Measurements from ENCODE around the gene LRRC45.

DNA sequence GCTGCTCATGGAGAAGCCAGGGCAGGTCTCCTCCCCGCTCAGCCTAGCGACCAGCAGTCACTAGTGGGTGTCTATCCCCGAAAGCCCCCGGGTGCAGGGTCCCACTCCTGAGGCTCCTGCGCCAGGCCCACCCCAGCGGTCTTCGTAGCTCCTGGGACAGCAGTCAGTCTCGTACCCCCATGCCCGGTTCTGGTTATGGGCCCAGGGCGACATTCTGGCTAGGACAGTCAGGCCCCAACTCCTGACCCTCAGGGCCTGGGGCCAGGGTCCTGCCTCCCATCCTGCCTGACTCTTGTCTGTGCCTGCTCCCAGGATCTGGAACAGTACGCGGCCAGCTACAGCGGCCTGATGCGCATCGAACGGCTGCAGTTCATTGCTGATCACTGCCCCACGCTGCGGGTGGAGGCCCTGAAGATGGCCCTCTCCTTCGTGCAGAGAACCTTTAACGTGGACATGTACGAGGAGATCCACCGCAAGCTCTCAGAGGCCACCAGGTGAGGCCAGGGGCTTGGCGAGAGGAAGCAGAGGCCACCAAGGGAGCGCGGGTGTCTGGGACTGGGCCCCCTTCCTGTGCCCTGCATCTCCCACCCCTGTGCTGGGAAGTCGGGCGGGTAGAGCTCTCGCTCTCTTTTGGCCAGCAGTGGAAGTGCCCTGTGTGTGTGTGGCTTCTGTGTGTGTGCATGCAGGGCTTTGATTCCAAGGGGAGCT is 30.6 kb downstream of the LRRC45 start:
- TF ChIP-seq, protein P1, sequence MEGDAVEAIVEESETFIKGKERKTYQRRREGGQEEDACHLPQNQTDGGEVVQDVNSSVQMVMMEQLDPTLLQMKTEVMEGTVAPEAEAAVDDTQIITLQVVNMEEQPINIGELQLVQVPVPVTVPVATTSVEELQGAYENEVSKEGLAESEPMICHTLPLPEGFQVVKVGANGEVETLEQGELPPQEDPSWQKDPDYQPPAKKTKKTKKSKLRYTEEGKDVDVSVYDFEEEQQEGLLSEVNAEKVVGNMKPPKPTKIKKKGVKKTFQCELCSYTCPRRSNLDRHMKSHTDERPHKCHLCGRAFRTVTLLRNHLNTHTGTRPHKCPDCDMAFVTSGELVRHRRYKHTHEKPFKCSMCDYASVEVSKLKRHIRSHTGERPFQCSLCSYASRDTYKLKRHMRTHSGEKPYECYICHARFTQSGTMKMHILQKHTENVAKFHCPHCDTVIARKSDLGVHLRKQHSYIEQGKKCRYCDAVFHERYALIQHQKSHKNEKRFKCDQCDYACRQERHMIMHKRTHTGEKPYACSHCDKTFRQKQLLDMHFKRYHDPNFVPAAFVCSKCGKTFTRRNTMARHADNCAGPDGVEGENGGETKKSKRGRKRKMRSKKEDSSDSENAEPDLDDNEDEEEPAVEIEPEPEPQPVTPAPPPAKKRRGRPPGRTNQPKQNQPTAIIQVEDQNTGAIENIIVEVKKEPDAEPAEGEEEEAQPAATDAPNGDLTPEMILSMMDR (IDR thresholded peaks at IDR 0.05; ENCODE audit: low read depth, low read length), result no peak
- TF ChIP-seq EZH2phosphoT487 (IDR thresholded peaks at IDR 0.05; ENCODE audit: low read depth), result no peak
